GM12892 (cell line): Measurements from ENCODE around the gene DNAH11.

Source experiments
- POLR2A ChIP-seq: IDR thresholded peaks from 2 replicates; pipeline ENCODE4 v1.6.1; 2011; ENCODE audit warnings: low read depth, low read length, control low read depth
- POLR2AphosphoS5 ChIP-seq: IDR thresholded peaks from 2 replicates; pipeline ENCODE4 v1.6.1; 2011; ENCODE audit warnings: low read depth, low read length, control low read depth

- TF ChIP-seq POLR2AphosphoS5: no peak
- TF ChIP-seq POLR2A: no peak
These were observed 876 bp downstream of the DNAH11 start for GRCh38 chr7:21543528-21544302.
